Right atrium auricular region (tissue), 2 donors: ENCODE data around the gene STK39. TPM values are rescaled to one million over a fixed set of nuclear protein-coding genes. Genes with fewer than 3 reads are reported as not detected.

ENCODE experiments used
- DNase-seq: peaks from one replicate; pipeline ENCODE4 v3.0.0-alpha.2; 2019; ENCODE audit warnings: low spot score
- H3K27ac ChIP-seq, 2 donors: fragments of 200-600 bp; sonication (generic); 1 replicate in 1 of 2; 2 replicates in 1 of 2; pipeline ENCODE4 v1.5.1; 2016 to 2019
- H3K27me3 ChIP-seq, 2 donors: fragments of 200-600 bp; sonication (generic); one replicate each; pipeline versions ENCODE4 v1.5.1 to v1.6.0; 2017 to 2019
- H3K36me3 ChIP-seq: fragments of 200-600 bp; sonication (generic); one replicate; pipeline ENCODE4 v1.5.1; 2016
- H3K4me1 ChIP-seq, 2 donors: fragments of 200-600 bp; sonication (generic); one replicate each; pipeline versions ENCODE4 v1.5.1 to v1.6.0; 2017 to 2019
- H3K4me3 ChIP-seq, 2 donors: fragments of 200-600 bp; sonication (generic); 1 replicate in 1 of 2; 2 replicates in 1 of 2; pipeline ENCODE4 v1.5.1; 2017 to 2019; ENCODE audit warnings: mild to moderate bottlenecking in 1 of 2, moderate library complexity in 1 of 2
- H3K9me3 ChIP-seq, 2 donors: fragments of 200-600 bp; sonication (generic); one replicate each; pipeline ENCODE4 v1.5.1; 2019
- CTCF ChIP-seq, 2 donors: fragments of 200-600 bp; sonication (generic); IDR thresholded peaks; one replicate each; pipeline ENCODE4 v1.5.1; 2019; ENCODE audit warnings: antibody characterized with exemption in 2 of 2
- total RNA-seq, 2 donors: library from RNA; depleted of rRNA; stranded (reverse); fragments of >200 nt; gene quantifications; one replicate each; pipeline ENCODE4 v1.1.0, GENCODE V29; 2016

STK39 gene
- total RNA-seq, 2 donors from 2014 or later = 6.0 to 13.6 TPM

- Histone ChIP-seq H3K9me3 (no peaks in the 10 kb centered on the region), H3K4me3 (no peak overlapping the region), H3K4me1 (peaks cover 0 to 31% of the 10 kb centered on the region in 2 donors), H3K27me3 (no peaks in the 10 kb centered on the region), H3K27ac (peak overlapping the region in 1 of 2 donors; percentile 22), H3K36me3 (no peaks in the 10 kb centered on the region)
- TF ChIP-seq CTCF (IDR thresholded peaks at IDR 0.05) = no peak
- DNase-seq = no peak
Measured at GRCh38 chr2:168146892-168147810, 100.2 kb downstream of the STK39 start.

GRCh38 chr2:168145426-168146310 lies 101.7 kb downstream of the STK39 start:
- H3K27ac ChIP-seq = no peak overlapping the region
- TF ChIP-seq CTCF (IDR thresholded peaks at IDR 0.05) = no peak
- DNase-seq = no peak
- H3K4me3 ChIP-seq = no peak overlapping the region
- H3K36me3 ChIP-seq = no peaks in the 10 kb centered on the region
- no peaks in the 10 kb centered on the region for H3K27me3 ChIP-seq
- peaks cover 0 to 31% of the 10 kb centered on the region in 2 donors for H3K4me1 ChIP-seq
- no peaks in the 10 kb centered on the region for H3K9me3 ChIP-seq

- Histone ChIP-seq H3K36me3 (no peaks in the 10 kb centered on the region), H3K4me3 (no peak overlapping the region), H3K9me3 (no peaks in the 10 kb centered on the region), H3K4me1 (peaks cover 0 to 31% of the 10 kb centered on the region in 2 donors), H3K27ac (no peak overlapping the region), H3K27me3 (no peaks in the 10 kb centered on the region)
- no peak for TF ChIP-seq CTCF (IDR thresholded peaks at IDR 0.05)
- no peak for DNase-seq
Measured at GRCh38 chr2:168145011-168145410, 102.4 kb downstream of the STK39 start.

GRCh38 chr2:168143813-168144212 lies 103.6 kb downstream of the STK39 start:
- no peak for TF ChIP-seq CTCF (IDR thresholded peaks at IDR 0.05)
- Histone ChIP-seq H3K4me3 (no peak overlapping the region), H3K4me1 (peaks cover 0 to 31% of the 10 kb centered on the region in 2 donors), H3K9me3 (no peaks in the 10 kb centered on the region), H3K36me3 (no peaks in the 10 kb centered on the region), H3K27me3 (no peaks in the 10 kb centered on the region), H3K27ac (no peak overlapping the region)
- DNase-seq = no peak

- no peaks in the 10 kb centered on the region for H3K36me3 ChIP-seq
- H3K9me3 ChIP-seq = no peaks in the 10 kb centered on the region
- no peak overlapping the region for H3K4me3 ChIP-seq
- DNase-seq = no peak
- H3K4me1 ChIP-seq = peaks cover 0 to 9% of the 10 kb centered on the region in 2 donors
- no peak overlapping the region for H3K27ac ChIP-seq
- TF ChIP-seq CTCF (IDR thresholded peaks at IDR 0.05) = no peak
- H3K27me3 ChIP-seq = no peaks in the 10 kb centered on the region
Measured at GRCh38 chr2:168140892-168141291, 106.5 kb downstream of the STK39 start.
